ENCODE results near the gene TCF4.

- TF ChIP-seq MYBL2 (CRISPR knock-in tag; IDR thresholded peaks at IDR 0.05) (no peak), ZNF317 (CRISPR knock-in tag; IDR thresholded peaks at IDR 0.05; ENCODE audit: borderline replicate concordance, low read depth) (no peak), FOXJ3 (CRISPR knock-in tag; IDR thresholded peaks at IDR 0.05; ENCODE audit: borderline replicate concordance) (no peak), ATF2 (CRISPR knock-in tag; IDR thresholded peaks at IDR 0.05; ENCODE audit: borderline replicate concordance, low read depth) (no peak), TEAD1 (CRISPR knock-in tag; IDR thresholded peaks at IDR 0.05) (no peak), ESRRA (CRISPR knock-in tag; IDR thresholded peaks at IDR 0.05; ENCODE audit: borderline replicate concordance) (no peak), PREB (CRISPR knock-in tag; IDR thresholded peaks at IDR 0.05; ENCODE audit: borderline replicate concordance) (no peak), NFE2L1 (CRISPR knock-in tag; IDR thresholded peaks at IDR 0.05) (no peak), GTF2I (CRISPR knock-in tag; conservative IDR thresholded peaks at IDR 0.05) (no peak), USF2 (CRISPR knock-in tag; IDR thresholded peaks at IDR 0.05) (no peak)
- TF ChIP-seq, protein P1, sequence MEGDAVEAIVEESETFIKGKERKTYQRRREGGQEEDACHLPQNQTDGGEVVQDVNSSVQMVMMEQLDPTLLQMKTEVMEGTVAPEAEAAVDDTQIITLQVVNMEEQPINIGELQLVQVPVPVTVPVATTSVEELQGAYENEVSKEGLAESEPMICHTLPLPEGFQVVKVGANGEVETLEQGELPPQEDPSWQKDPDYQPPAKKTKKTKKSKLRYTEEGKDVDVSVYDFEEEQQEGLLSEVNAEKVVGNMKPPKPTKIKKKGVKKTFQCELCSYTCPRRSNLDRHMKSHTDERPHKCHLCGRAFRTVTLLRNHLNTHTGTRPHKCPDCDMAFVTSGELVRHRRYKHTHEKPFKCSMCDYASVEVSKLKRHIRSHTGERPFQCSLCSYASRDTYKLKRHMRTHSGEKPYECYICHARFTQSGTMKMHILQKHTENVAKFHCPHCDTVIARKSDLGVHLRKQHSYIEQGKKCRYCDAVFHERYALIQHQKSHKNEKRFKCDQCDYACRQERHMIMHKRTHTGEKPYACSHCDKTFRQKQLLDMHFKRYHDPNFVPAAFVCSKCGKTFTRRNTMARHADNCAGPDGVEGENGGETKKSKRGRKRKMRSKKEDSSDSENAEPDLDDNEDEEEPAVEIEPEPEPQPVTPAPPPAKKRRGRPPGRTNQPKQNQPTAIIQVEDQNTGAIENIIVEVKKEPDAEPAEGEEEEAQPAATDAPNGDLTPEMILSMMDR (IDR thresholded peaks at IDR 0.05): no peak
- TF ChIP-seq, protein P2, sequence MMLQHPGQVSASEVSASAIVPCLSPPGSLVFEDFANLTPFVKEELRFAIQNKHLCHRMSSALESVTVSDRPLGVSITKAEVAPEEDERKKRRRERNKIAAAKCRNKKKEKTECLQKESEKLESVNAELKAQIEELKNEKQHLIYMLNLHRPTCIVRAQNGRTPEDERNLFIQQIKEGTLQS (CRISPR knock-in tag; conservative IDR thresholded peaks at IDR 0.05): no peak
Observed at GRCh38 chr18:55453186-55453585, 134.8 kb downstream of the TCF4 start.

Data from WTC11 (cell line).